ENCODE measurements around the gene FAM222A. TPM values are rescaled to one million over a fixed set of nuclear protein-coding genes. Genes with fewer than 3 reads are reported as not detected.

Gene FAM222A
- polyA plus RNA-seq, 1 donor (not counting 4 experiments of a cell fraction or from before 2014, with no cell fraction given) = 0.05 TPM

- Histone ChIP-seq H3K79me2 (ENCODE audit: control insufficient read depth, insufficient read depth, low read length) (no peaks in the 10 kb centered on the region), H3K9me3 (ENCODE audit: control insufficient read depth, low read depth, low read length) (no peaks in the 10 kb centered on the region), H3K4me1 (ENCODE audit: control insufficient read depth, extremely low read depth, insufficient read depth, low read length) (no peaks in the 10 kb centered on the region), H4K20me1 (ENCODE audit: control insufficient read depth, extremely low read depth, insufficient read depth, low read length) (no peaks in the 10 kb centered on the region), H3K4me2 (ENCODE audit: control insufficient read depth, extremely low read depth, insufficient read depth, low read depth, low read length) (no peak overlapping the region), H3K9ac (ENCODE audit: control insufficient read depth, extremely low read depth, insufficient read depth, low read length) (no peak overlapping the region), H3K9me1 (ENCODE audit: control insufficient read depth, extremely low read depth, insufficient read depth, low read length) (no peaks in the 10 kb centered on the region), H3K4me3 (ENCODE audit: control insufficient read depth in 2 of 3, extremely low read depth in 1 of 3, insufficient read depth in 2 of 3, low read depth in 1 of 3, low read length in 3 of 3) (no peak overlapping the region), H2AFZ (ENCODE audit: control insufficient read depth, low read length) (no peak overlapping the region), H3K27ac (ENCODE audit: control insufficient read depth, insufficient read depth, low read length) (no peak overlapping the region), H3K36me3 (ENCODE audit: control insufficient read depth in 2 of 2, extremely low read depth in 1 of 2, insufficient read depth in 2 of 2, low read length in 2 of 2) (no peaks in the 10 kb centered on the region), H3K27me3 (ENCODE audit: control insufficient read depth, extremely low read depth, insufficient read depth, low read length) (no peaks in the 10 kb centered on the region)
- DNase-seq (ENCODE audit: low read depth, low spot score) (no peak), FAIRE-seq (no peak)
- TF ChIP-seq, protein P1, sequence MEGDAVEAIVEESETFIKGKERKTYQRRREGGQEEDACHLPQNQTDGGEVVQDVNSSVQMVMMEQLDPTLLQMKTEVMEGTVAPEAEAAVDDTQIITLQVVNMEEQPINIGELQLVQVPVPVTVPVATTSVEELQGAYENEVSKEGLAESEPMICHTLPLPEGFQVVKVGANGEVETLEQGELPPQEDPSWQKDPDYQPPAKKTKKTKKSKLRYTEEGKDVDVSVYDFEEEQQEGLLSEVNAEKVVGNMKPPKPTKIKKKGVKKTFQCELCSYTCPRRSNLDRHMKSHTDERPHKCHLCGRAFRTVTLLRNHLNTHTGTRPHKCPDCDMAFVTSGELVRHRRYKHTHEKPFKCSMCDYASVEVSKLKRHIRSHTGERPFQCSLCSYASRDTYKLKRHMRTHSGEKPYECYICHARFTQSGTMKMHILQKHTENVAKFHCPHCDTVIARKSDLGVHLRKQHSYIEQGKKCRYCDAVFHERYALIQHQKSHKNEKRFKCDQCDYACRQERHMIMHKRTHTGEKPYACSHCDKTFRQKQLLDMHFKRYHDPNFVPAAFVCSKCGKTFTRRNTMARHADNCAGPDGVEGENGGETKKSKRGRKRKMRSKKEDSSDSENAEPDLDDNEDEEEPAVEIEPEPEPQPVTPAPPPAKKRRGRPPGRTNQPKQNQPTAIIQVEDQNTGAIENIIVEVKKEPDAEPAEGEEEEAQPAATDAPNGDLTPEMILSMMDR (optimal IDR thresholded peaks at IDR 0.05 in 1 of 3, IDR thresholded peaks at IDR 0.05 in 1 of 3, conservative IDR thresholded peaks at IDR 0.05 in 1 of 3; ENCODE audit: extremely low read depth in 1 of 3, insufficient read depth in 2 of 3, low read length in 3 of 3) = no peak
- no peak for TF ChIP-seq EZH2 (IDR thresholded peaks at IDR 0.05; ENCODE audit: low read length)
- dilution Hi-C loops (cut with MboI; ENCODE audit: extremely low pct_ligation_motif_present, low sequenced_read_pairs) = no loop called here
Observed at GRCh38 chr12:109808876-109809646, 95.4 kb downstream of the FAM222A start.

DNA sequence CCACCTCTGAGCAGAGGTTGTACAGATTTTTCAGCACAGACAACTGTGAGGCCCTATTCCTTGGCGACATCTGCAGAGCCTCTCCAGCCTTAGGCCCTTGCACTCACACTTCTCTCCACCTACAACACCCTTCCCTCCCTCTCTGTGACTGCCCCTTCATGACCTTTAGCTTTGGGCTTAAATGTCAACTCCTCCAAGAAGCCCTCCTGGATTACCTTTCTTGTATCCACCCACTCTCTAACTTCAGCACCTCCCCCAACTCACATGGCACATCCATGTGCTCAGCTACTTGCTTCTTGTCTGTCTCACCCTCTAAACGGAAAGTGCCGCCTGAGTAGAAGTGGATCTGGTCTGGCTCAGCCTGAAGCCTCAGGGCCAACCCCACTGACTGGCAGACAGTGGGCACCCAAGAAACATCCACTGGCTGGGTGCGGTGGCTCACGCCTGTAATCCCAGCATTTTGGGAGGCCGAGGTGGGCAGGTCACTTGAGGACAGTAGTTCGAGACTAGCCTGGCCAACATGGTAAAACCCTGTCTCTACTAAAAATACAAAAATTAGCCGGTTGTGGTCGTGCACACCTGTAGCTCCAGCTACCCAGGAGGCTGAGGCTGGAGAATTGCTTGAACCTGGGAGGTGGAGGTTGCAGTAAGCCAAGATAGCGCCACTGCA lies 97.5 kb downstream of the FAM222A start:
- Histone ChIP-seq H3K36me3 (ENCODE audit: control insufficient read depth in 2 of 2, extremely low read depth in 1 of 2, insufficient read depth in 2 of 2, low read length in 2 of 2) (no peaks in the 10 kb centered on the region), H3K9me3 (ENCODE audit: control insufficient read depth, low read depth, low read length) (no peaks in the 10 kb centered on the region), H3K9me1 (ENCODE audit: control insufficient read depth, extremely low read depth, insufficient read depth, low read length) (no peaks in the 10 kb centered on the region), H3K4me1 (ENCODE audit: control insufficient read depth, extremely low read depth, insufficient read depth, low read length) (no peaks in the 10 kb centered on the region), H4K20me1 (ENCODE audit: control insufficient read depth, extremely low read depth, insufficient read depth, low read length) (no peaks in the 10 kb centered on the region), H3K4me2 (ENCODE audit: control insufficient read depth, extremely low read depth, insufficient read depth, low read depth, low read length) (no peak overlapping the region), H3K27me3 (ENCODE audit: control insufficient read depth, extremely low read depth, insufficient read depth, low read length) (no peaks in the 10 kb centered on the region), H3K4me3 (ENCODE audit: control insufficient read depth in 2 of 3, extremely low read depth in 1 of 3, insufficient read depth in 2 of 3, low read depth in 1 of 3, low read length in 3 of 3) (no peak overlapping the region), H3K79me2 (ENCODE audit: control insufficient read depth, insufficient read depth, low read length) (no peaks in the 10 kb centered on the region), H3K27ac (ENCODE audit: control insufficient read depth, insufficient read depth, low read length) (no peak overlapping the region), H2AFZ (ENCODE audit: control insufficient read depth, low read length) (no peak overlapping the region), H3K9ac (ENCODE audit: control insufficient read depth, extremely low read depth, insufficient read depth, low read length) (no peak overlapping the region)
- no peak for DNase-seq (ENCODE audit: low read depth, low spot score)
- TF ChIP-seq EZH2 (IDR thresholded peaks at IDR 0.05; ENCODE audit: low read length) = no peak
- TF ChIP-seq, protein P1 (optimal IDR thresholded peaks at IDR 0.05 in 1 of 3, IDR thresholded peaks at IDR 0.05 in 1 of 3, conservative IDR thresholded peaks at IDR 0.05 in 1 of 3; ENCODE audit: extremely low read depth in 1 of 3, insufficient read depth in 2 of 3, low read length in 3 of 3) = no peak
- FAIRE-seq = no peak
- dilution Hi-C loops (cut with MboI; ENCODE audit: extremely low pct_ligation_motif_present, low sequenced_read_pairs) = no loop called here

All from keratinocyte (primary cell).